Lower leg skin (tissue), 3 donors: Measurements from ENCODE around the gene CHCHD5.

Source experiments
- CTCF ChIP-seq, 3 donors: fragments of 450-650 bp; IDR thresholded peaks; one replicate each; pipeline ENCODE4 v1.5.1; 2016; ENCODE audit warnings: antibody characterized with exemption in 3 of 3, mild to moderate bottlenecking in 3 of 3, moderate library complexity in 2 of 3
- POLR2A ChIP-seq, 2 donors: fragments of 450-650 bp; IDR thresholded peaks; one replicate each; pipeline ENCODE4 v1.6.1; 2016 to 2017; ENCODE audit warnings: antibody characterized with exemption in 2 of 2, mild to moderate bottlenecking in 1 of 2, moderate library complexity in 1 of 2

GRCh38 chr2:112591413-112591812, 7.0 kb downstream of the CHCHD5 start:
- TF ChIP-seq POLR2A (IDR thresholded peaks at IDR 0.05) = no peak
- no peak for TF ChIP-seq CTCF (IDR thresholded peaks at IDR 0.05)
